Calu3 (cell line): ENCODE data around the gene FOXJ1. TPM values are rescaled to one million over a fixed set of nuclear protein-coding genes. Genes with fewer than 3 reads are reported as not detected.

Experiments used
- BruUV-seq: library from RNA; stranded (reverse); fragments of 400-500 nt; replicated peaks from 2 replicates; lab custom pipeline; 2021; lab: Mats Ljungman, UMichigan
- CTCF ChIA-PET: fragments of 300-600 bp; sonication (Branson Sonifier 250); formaldehyde crosslinking; loops from one replicate; lab custom pipeline; 2022; ENCODE audit warnings: antibody characterized with exemption; lab: Charles Lee
- DNase-seq: peaks from one replicate; pipeline ENCODE4 v3.0.0; 2022
- H3K27ac Mint-ChIP-seq: one replicate; pipeline ENCODE4 v1.8.0; 2022; ENCODE audit warnings: mixed read lengths; ENCODE audit not compliant: unreplicated experiment
- H3K27me3 Mint-ChIP-seq: one replicate; pipeline ENCODE4 v1.8.0; 2022; ENCODE audit warnings: mixed read lengths; ENCODE audit not compliant: unreplicated experiment
- H3K36me3 Mint-ChIP-seq: one replicate; pipeline ENCODE4 v1.8.0; 2022; ENCODE audit warnings: mild to moderate bottlenecking, moderate library complexity, mixed read lengths; ENCODE audit not compliant: insufficient read depth, unreplicated experiment
- H3K4me1 Mint-ChIP-seq: one replicate; pipeline ENCODE4 v1.8.0; 2022; ENCODE audit warnings: mild to moderate bottlenecking, low read depth, mixed read lengths; ENCODE audit not compliant: unreplicated experiment
- H3K4me3 Mint-ChIP-seq: one replicate; pipeline ENCODE4 v1.8.0; 2022; ENCODE audit warnings: mild to moderate bottlenecking, low read depth, moderate library complexity, mixed read lengths; ENCODE audit not compliant: unreplicated experiment
- H3K9me3 Mint-ChIP-seq: one replicate; pipeline ENCODE4 v1.8.0; 2022; ENCODE audit warnings: low read depth, mixed read lengths; ENCODE audit not compliant: unreplicated experiment
- CTCF ChIP-seq: fragments of 200-600 bp; IDR thresholded peaks from one replicate; pipeline ENCODE4 v1.8.0; 2022; ENCODE audit warnings: antibody characterized with exemption; ENCODE audit not compliant: unreplicated experiment
- intact Hi-C: fragments of 100-400 bp; cut with micrococcal nuclease; formaldehyde crosslinking; loops from one replicate; pipeline ENCODE4 v1.10.0; 2022; ENCODE audit not compliant: unreplicated experiment
- total RNA-seq: library from RNA; stranded (reverse); gene quantifications from 2 replicates; pipeline ENCODE4 v1.2.3, GENCODE V29; 2022

Gene FOXJ1
- total RNA-seq, 1 experiment from 2014 or later: not detected

GRCh38 chr17:76161619-76162266 lies 20.7 kb upstream of the FOXJ1 start:
- Mint-ChIP-seq H3K4me1 (no peaks in the 10 kb centered on the region), H3K27ac (no peak overlapping the region), H3K9me3 (no peaks in the 10 kb centered on the region), H3K36me3 (peaks cover 10% of the 10 kb centered on the region), H3K27me3 (no peaks in the 10 kb centered on the region), H3K4me3 (no peak overlapping the region)
- intact Hi-C loops: no loop called here
- TF ChIP-seq CTCF: no peak
- no peak for DNase-seq
- no TSS peak for BruUV-seq
- CTCF ChIA-PET: no interaction called here

- H3K27me3 Mint-ChIP-seq: no peaks in the 10 kb centered on the region
Observed at GRCh38 chr17:76160896-76161528, 20.0 kb upstream of the FOXJ1 start.

GRCh38 chr17:76159157-76159556 lies 18.1 kb upstream of the FOXJ1 start:
- no peak overlapping the region for H3K4me3 Mint-ChIP-seq
- CTCF ChIA-PET: no interaction called here
- TF ChIP-seq CTCF: no peak
- no TSS peak for BruUV-seq
- intact Hi-C loops: no loop called here
- no peak overlapping the region for H3K27ac Mint-ChIP-seq
- no peaks in the 10 kb centered on the region for H3K4me1 Mint-ChIP-seq
- DNase-seq: no peak
- no peaks in the 10 kb centered on the region for H3K27me3 Mint-ChIP-seq
- peaks cover 11% of the 10 kb centered on the region for H3K36me3 Mint-ChIP-seq
- no peaks in the 10 kb centered on the region for H3K9me3 Mint-ChIP-seq

More at GRCh38 chr17:76160896-76161528, 20.0 kb upstream of the FOXJ1 start:
- DNase-seq: no peak
- CTCF ChIA-PET: no interaction called here
- no peak for TF ChIP-seq CTCF
- Mint-ChIP-seq H3K36me3 (peaks cover 11% of the 10 kb centered on the region), H3K27ac (no peak overlapping the region), H3K9me3 (no peaks in the 10 kb centered on the region), H3K4me1 (no peaks in the 10 kb centered on the region), H3K4me3 (no peak overlapping the region)
- BruUV-seq: no TSS peak
- intact Hi-C loops: no loop called here

DNA sequence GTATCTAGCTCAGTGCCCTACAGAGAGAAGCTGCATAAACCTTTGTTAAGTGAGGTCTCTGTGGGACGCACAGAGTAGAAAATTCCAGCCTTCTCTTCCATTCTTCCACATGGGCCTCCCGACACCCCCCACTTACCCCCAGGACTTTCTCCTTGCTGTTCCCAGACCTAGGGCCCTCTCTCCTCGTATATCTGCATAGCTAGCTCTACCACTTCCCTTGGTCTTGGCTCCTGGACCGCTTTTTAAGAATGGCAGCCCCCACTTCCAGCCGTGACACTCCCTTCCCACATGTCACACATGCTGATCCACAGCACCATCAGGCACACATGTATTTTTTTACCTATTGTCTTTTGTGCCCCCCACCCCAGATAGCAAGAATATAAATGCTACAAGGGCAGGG lies 16.7 kb upstream of the FOXJ1 start:
- intact Hi-C loops: no loop called here
- CTCF ChIA-PET: interaction anchor here (0.6 kb wide), 1 partner anchor 36 kb away, joined by 3 read pairs; no protein-coding TSS in a partner anchor
- BruUV-seq: no TSS peak

More for the DNA sequence above, 16.7 kb upstream of the FOXJ1 start:
- Mint-ChIP-seq H3K9me3 (no peaks in the 10 kb centered on the region), H3K36me3 (peaks cover 11% of the 10 kb centered on the region), H3K27me3 (no peaks in the 10 kb centered on the region), H3K4me1 (no peaks in the 10 kb centered on the region), H3K27ac (no peak overlapping the region), H3K4me3 (no peak overlapping the region)
- DNase-seq: no peak
- no peak for TF ChIP-seq CTCF
